ENCODE data around the gene PDCL3.

The PDCL3 gene

DNA sequence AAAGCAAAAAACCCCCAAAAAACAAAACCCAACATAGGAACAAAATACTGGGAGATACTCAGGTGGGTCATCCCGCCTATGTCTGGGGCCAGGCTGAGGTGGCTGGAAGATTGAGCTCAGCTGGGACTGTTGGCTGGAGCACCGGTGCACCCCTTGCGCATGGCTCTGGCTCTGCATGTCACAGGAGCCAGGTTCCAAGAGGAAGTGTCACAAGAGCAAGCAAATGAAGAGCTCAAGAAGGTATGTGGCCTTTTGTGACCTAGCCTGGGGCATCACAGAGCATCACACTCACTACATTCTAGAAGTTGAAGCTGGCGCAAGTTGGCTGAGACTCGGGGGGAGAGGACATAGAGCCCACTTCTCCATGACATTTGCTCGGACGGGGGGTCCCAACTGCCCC, 40.6 kb downstream of the PDCL3 start:
- TF ChIP-seq TAF1 (IDR thresholded peaks at IDR 0.05; ENCODE audit: borderline replicate concordance, insufficient read depth, low read length) (no peak), FOXP2 (optimal IDR thresholded peaks at IDR 0.05; ENCODE audit: borderline replicate concordance, extremely low read depth, extremely low read length, insufficient read depth) (no peak), POLR2AphosphoS5 (IDR thresholded peaks at IDR 0.05; ENCODE audit: low read depth, low read length) (no peak), SIN3A (IDR thresholded peaks at IDR 0.05; ENCODE audit: borderline replicate concordance, insufficient read depth, low read length) (no peak)
- TF ChIP-seq, protein P1, sequence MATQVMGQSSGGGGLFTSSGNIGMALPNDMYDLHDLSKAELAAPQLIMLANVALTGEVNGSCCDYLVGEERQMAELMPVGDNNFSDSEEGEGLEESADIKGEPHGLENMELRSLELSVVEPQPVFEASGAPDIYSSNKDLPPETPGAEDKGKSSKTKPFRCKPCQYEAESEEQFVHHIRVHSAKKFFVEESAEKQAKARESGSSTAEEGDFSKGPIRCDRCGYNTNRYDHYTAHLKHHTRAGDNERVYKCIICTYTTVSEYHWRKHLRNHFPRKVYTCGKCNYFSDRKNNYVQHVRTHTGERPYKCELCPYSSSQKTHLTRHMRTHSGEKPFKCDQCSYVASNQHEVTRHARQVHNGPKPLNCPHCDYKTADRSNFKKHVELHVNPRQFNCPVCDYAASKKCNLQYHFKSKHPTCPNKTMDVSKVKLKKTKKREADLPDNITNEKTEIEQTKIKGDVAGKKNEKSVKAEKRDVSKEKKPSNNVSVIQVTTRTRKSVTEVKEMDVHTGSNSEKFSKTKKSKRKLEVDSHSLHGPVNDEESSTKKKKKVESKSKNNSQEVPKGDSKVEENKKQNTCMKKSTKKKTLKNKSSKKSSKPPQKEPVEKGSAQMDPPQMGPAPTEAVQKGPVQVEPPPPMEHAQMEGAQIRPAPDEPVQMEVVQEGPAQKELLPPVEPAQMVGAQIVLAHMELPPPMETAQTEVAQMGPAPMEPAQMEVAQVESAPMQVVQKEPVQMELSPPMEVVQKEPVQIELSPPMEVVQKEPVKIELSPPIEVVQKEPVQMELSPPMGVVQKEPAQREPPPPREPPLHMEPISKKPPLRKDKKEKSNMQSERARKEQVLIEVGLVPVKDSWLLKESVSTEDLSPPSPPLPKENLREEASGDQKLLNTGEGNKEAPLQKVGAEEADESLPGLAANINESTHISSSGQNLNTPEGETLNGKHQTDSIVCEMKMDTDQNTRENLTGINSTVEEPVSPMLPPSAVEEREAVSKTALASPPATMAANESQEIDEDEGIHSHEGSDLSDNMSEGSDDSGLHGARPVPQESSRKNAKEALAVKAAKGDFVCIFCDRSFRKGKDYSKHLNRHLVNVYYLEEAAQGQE (IDR thresholded peaks at IDR 0.05; ENCODE audit: insufficient read depth in 1 of 2, low read depth in 2 of 2, low read length in 2 of 2), result no peak

DNA sequence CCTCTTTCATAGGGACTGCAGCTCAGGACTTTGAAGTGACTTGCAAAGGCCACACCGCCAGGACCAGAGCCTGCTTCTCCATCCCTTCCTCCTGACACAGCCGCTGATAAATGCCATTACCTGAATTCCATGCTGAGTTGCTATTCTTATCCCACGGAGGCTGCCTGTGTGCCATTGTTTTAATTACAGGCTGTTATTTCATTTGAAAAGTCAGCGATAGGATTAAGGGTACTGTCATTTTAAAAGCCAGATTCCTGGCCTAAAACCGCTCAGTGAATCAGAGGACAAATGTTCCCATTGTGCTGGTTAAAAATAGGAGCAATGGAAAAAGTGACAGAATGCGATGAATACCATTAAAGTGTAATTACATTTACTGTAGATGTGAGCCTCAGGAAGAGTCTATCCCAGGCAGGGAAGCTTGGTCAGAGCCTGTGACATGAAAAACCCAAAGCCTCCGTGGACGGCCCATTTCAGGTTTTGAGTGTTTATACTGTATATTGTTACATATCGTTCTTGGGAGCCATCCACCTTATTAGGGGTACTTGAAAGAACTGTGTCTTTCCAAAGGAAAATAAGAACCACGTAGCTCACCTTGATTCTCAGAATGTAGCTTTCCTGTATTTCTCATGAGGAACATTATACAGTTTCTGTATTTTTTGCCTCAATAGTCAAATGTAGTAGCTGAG, 41.3 kb downstream of the PDCL3 start:
- TF ChIP-seq, protein P1 (IDR thresholded peaks at IDR 0.05; ENCODE audit: insufficient read depth in 1 of 2, low read depth in 2 of 2, low read length in 2 of 2), result no peak
- TF ChIP-seq SIN3A (IDR thresholded peaks at IDR 0.05; ENCODE audit: borderline replicate concordance, insufficient read depth, low read length) (no peak), POLR2AphosphoS5 (IDR thresholded peaks at IDR 0.05; ENCODE audit: low read depth, low read length) (no peak), TAF1 (IDR thresholded peaks at IDR 0.05; ENCODE audit: borderline replicate concordance, insufficient read depth, low read length) (no peak), FOXP2 (optimal IDR thresholded peaks at IDR 0.05; ENCODE audit: borderline replicate concordance, extremely low read depth, extremely low read length, insufficient read depth) (no peak)

DNA sequence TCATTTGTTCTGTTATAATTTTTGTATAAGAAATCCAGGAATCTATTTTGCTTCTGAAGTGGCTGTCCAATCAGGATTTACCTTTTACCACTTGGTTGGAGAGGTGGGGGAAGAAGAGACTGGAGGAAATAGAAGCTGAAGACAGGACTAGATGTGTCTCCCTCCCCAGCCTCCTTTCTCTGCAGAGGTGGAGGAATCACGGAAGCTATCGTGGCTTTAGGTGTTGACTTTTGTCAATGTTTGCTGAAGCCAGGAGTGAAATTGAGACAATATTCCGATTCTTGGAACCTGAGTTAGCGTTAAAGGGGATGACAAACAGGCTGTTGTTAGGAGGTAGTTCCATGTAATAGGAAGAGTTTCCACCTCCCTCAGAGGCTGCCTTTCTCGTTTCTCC, 43.5 kb downstream of the PDCL3 start:
- TF ChIP-seq SIN3A (IDR thresholded peaks at IDR 0.05; ENCODE audit: borderline replicate concordance, insufficient read depth, low read length) (no peak), TAF1 (IDR thresholded peaks at IDR 0.05; ENCODE audit: borderline replicate concordance, insufficient read depth, low read length) (no peak)

DNA sequence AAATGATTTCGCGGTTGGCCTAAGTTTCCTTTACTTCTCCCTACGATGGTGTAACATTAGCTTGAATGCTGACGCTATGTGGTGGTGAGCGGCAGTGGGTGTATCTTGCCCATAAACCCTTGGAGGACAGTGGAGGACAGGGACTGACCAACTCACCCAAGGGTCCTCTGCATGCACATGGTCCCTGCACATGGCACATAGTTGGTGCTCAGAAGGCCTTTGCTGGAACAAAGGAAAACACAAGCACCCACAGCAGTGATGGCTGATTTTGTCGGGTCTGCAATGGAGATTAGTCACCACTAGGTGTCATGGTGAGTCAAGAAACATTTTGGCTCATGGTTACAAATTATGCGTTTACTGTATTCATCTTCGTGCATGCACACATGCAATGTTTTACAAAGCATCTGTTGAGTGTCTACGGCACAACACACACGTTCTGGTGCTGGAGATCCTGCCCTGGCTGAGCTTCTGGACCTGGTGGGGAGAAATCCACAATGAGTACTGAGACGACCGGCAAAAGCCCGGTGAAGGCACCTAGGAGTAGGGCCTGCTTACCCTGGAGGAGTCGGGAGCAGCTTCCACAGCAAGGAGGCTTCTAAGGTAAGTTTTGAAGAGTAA, 44.0 kb downstream of the PDCL3 start:
- no peak for TF ChIP-seq TAF1 (IDR thresholded peaks at IDR 0.05; ENCODE audit: borderline replicate concordance, insufficient read depth, low read length)
- TF ChIP-seq, protein P1 (IDR thresholded peaks at IDR 0.05; ENCODE audit: insufficient read depth in 1 of 2, low read depth in 2 of 2, low read length in 2 of 2), result no peak
- no peak for TF ChIP-seq POLR2AphosphoS5 (IDR thresholded peaks at IDR 0.05; ENCODE audit: low read depth, low read length)
- no peak for TF ChIP-seq FOXP2 (optimal IDR thresholded peaks at IDR 0.05; ENCODE audit: borderline replicate concordance, extremely low read depth, extremely low read length, insufficient read depth)
- no peak for TF ChIP-seq SIN3A (IDR thresholded peaks at IDR 0.05; ENCODE audit: borderline replicate concordance, insufficient read depth, low read length)

DNA sequence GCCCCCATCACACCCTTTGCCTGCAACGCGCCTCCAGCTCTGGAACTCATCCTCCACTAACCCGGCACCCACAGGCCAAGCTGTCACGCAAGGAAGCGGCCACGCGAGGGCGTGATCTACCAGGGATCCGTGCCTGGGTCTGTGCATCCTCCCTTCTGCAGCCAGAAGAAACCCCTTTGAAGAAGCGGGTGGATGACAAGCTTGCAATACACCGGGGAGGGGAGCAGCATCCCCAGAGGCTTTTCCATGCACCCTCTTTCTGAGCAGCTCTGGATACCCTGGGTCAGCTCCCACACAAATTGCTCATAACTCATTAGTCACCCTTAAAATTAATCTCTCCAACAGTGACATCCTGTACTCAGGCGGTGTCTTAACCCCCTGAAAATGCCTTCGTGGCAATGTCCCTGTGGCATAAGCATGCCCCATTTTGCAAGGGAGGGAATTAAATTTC, 47.6 kb downstream of the PDCL3 start:
- TF ChIP-seq FOXP2 (optimal IDR thresholded peaks at IDR 0.05; ENCODE audit: borderline replicate concordance, extremely low read depth, extremely low read length, insufficient read depth) (no peak), POLR2AphosphoS5 (IDR thresholded peaks at IDR 0.05; ENCODE audit: low read depth, low read length) (no peak), TAF1 (IDR thresholded peaks at IDR 0.05; ENCODE audit: borderline replicate concordance, insufficient read depth, low read length) (no peak), SIN3A (IDR thresholded peaks at IDR 0.05; ENCODE audit: borderline replicate concordance, insufficient read depth, low read length) (no peak)
- TF ChIP-seq, protein P1 (IDR thresholded peaks at IDR 0.05; ENCODE audit: insufficient read depth in 1 of 2, low read depth in 2 of 2, low read length in 2 of 2), result no peak

Measured in PFSK-1 (cell line).